Measurements from ENCODE around the gene SPSB3.
"Not testable (repeated sequence)": the region's sequence is repeated elsewhere in the genome, so short reads cannot be mapped to it uniquely, and the experiment has no call there.

SPSB3 gene

GRCh38 chr16:1745181-1745899, 37.0 kb downstream of the SPSB3 start:
- Histone ChIP-seq H3K27ac (ENCODE audit: low read length) (no peak overlapping the region), H3K36me3 (ENCODE audit: control insufficient read depth in 2 of 2, insufficient read depth in 2 of 2, low read length in 2 of 2) (peaks cover 38 to 58% of the 10 kb centered on the region in 2 donors), H3K9me3 (ENCODE audit: control insufficient read depth in 2 of 2, low read length in 2 of 2) (no peaks in the 10 kb centered on the region), H3K9ac (ENCODE audit: low read length in 2 of 2) (no peak overlapping the region), H3K4me3 (ENCODE audit: low read length in 2 of 2) (no peak overlapping the region), H3K4me1 (ENCODE audit: control insufficient read depth, insufficient read depth, low read length) (no peaks in the 10 kb centered on the region), H3K27me3 (ENCODE audit: control insufficient read depth in 1 of 2, insufficient read depth in 2 of 2, low read length in 2 of 2) (no peaks in the 10 kb centered on the region)

DNA sequence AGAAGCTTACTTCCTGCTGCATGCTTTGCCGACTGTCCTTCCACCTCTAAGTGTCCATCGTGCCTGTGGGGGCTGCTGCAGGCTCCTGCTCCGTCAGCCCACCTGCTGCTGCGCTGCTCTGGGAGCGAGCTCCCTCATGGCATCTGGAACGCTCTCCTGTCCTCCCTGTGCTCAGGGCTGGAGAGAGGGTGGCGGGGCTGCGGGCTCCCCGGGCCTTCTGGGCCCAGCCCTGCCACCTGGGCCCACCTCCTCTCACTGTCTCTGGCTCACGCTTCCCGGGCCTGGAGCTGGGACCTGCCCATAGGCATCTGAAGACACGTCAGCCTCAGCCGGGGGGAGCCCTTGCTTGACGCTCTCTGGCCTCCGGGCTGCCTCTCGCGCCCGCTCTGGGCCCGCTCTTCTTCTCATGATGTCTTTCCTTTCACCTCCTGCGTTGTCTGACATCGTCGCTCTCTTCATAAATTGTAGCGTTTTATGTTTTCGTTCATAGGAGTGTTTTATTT, 38.0 kb downstream of the SPSB3 start:
- H3K27ac ChIP-seq (ENCODE audit: low read length), result no peak overlapping the region
- H3K27me3 ChIP-seq (ENCODE audit: control insufficient read depth in 1 of 2, insufficient read depth in 2 of 2, low read length in 2 of 2), result no peaks in the 10 kb centered on the region
- peaks cover 34 to 56% of the 10 kb centered on the region in 2 donors for H3K36me3 ChIP-seq (ENCODE audit: control insufficient read depth in 2 of 2, insufficient read depth in 2 of 2, low read length in 2 of 2)

DNA sequence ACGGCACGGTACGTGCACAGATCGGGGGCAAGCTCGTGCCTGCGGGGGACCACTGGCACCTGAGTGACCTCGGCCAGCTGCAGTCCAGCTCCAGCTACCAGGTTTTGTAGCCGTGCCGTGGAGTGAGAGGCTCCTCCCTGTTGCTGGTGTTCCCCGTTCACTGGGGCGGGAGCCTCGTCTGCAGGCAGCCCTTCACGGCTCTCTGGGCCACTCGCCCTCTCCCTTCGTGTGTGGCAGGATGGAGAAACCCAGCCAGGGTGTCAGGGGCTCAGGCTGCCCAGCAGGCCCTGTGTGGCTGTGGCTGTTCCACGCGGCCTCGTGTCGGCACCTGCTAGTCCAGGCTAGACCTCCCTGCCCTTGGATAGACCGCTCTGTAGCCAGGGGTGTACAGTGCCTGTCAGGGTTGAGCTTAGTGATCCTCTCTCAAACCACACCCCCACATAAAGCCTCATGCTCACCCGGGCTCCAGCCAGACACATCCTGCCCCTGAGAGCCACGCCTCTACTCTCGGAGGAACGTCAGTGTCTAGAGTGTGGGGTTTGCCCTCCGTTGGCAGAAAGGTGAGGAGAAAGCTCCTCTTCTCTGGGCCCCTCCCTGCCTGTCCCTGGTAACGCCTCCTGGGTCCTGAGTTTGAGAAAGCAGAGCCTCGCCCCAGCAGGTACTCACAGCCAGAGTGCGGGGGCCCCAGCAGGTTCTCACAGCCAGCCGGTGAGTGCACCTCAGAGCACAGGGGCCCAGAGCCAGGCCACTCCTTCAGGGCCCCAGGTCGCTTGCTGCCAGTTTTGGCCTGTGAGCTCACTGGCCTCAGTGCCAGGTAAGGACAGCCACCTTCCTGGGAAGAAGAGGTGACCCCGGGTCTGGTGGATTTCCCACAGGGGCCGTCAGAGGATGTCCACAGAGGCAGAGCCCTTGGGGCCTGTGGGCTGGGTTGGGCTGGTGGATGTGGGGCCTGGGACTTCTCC, 38.7 kb downstream of the SPSB3 start:
- Histone ChIP-seq H3K9me3 (ENCODE audit: control insufficient read depth in 2 of 2, low read length in 2 of 2) (no peaks in the 10 kb centered on the region), H3K36me3 (ENCODE audit: control insufficient read depth in 2 of 2, insufficient read depth in 2 of 2, low read length in 2 of 2) (peaks cover 27 to 48% of the 10 kb centered on the region in 2 donors), H3K4me3 (ENCODE audit: low read length in 2 of 2) (no peak overlapping the region), H3K4me1 (ENCODE audit: control insufficient read depth, insufficient read depth, low read length) (no peaks in the 10 kb centered on the region), H3K27me3 (ENCODE audit: control insufficient read depth in 1 of 2, insufficient read depth in 2 of 2, low read length in 2 of 2) (no peaks in the 10 kb centered on the region), H3K9ac (ENCODE audit: low read length in 2 of 2) (no peak overlapping the region), H3K27ac (ENCODE audit: low read length) (no peak overlapping the region)

More for the DNA sequence above, 38.0 kb downstream of the SPSB3 start:
- Histone ChIP-seq H3K4me1 (ENCODE audit: control insufficient read depth, insufficient read depth, low read length) (no peaks in the 10 kb centered on the region), H3K9me3 (ENCODE audit: control insufficient read depth in 2 of 2, low read length in 2 of 2) (no peaks in the 10 kb centered on the region), H3K9ac (ENCODE audit: low read length in 2 of 2) (no peak overlapping the region), H3K4me3 (ENCODE audit: low read length in 2 of 2) (no peak overlapping the region)

GRCh38 chr16:1741553-1742165, 40.7 kb downstream of the SPSB3 start:
- H3K9me3 ChIP-seq (ENCODE audit: control insufficient read depth in 2 of 2, low read length in 2 of 2), result no peaks in the 10 kb centered on the region
- peaks cover 14 to 32% of the 10 kb centered on the region in 2 donors for H3K36me3 ChIP-seq (ENCODE audit: control insufficient read depth in 2 of 2, insufficient read depth in 2 of 2, low read length in 2 of 2)
- no peaks in the 10 kb centered on the region for H3K27me3 ChIP-seq (ENCODE audit: control insufficient read depth in 1 of 2, insufficient read depth in 2 of 2, low read length in 2 of 2)
- H3K4me3 ChIP-seq (ENCODE audit: low read length in 2 of 2), result no peak overlapping the region
- no peaks in the 10 kb centered on the region for H3K4me1 ChIP-seq (ENCODE audit: control insufficient read depth, insufficient read depth, low read length)
- no peak overlapping the region for H3K27ac ChIP-seq (ENCODE audit: low read length)
- no peak overlapping the region for H3K9ac ChIP-seq (ENCODE audit: low read length in 2 of 2)

- H3K36me3 ChIP-seq (ENCODE audit: control insufficient read depth in 2 of 2, insufficient read depth in 2 of 2, low read length in 2 of 2), result peaks cover 14 to 32% of the 10 kb centered on the region in 2 donors
- H3K9ac ChIP-seq (ENCODE audit: low read length in 2 of 2), result no peak overlapping the region
- no peak overlapping the region for H3K27ac ChIP-seq (ENCODE audit: low read length)
- H3K27me3 ChIP-seq (ENCODE audit: control insufficient read depth in 1 of 2, insufficient read depth in 2 of 2, low read length in 2 of 2), result no peaks in the 10 kb centered on the region
- no peak overlapping the region for H3K4me3 ChIP-seq (ENCODE audit: low read length in 2 of 2)
- no peaks in the 10 kb centered on the region for H3K4me1 ChIP-seq (ENCODE audit: control insufficient read depth, insufficient read depth, low read length)
- H3K9me3 ChIP-seq (ENCODE audit: control insufficient read depth in 2 of 2, low read length in 2 of 2), result no peaks in the 10 kb centered on the region
These were observed 41.4 kb downstream of the SPSB3 start for GRCh38 chr16:1740781-1741490.

DNA sequence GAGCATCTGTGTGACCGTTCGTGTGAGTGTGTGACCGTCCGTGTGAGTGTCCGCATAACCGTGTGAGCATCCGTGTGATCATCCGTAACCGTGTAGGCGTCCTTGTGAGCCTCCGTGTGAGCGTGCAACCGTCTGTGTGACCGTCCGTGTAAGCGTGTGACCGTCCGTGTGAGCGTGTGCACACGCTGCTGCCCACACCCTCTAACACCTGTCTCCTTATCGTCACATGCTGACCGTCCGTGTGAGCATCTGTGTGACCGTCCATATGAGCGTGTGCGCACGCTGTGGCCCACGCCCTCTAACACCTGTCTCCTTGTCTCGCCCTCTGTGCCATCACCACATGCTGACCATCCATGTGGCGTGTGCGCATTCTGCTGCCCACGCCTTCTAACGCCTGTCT, 42.1 kb downstream of the SPSB3 start:
- no peak overlapping the region for H3K9ac ChIP-seq (ENCODE audit: low read length in 2 of 2)
- peaks cover 10 to 30% of the 10 kb centered on the region in 2 donors for H3K36me3 ChIP-seq (ENCODE audit: control insufficient read depth in 2 of 2, insufficient read depth in 2 of 2, low read length in 2 of 2)
- H3K4me1 ChIP-seq (ENCODE audit: control insufficient read depth, insufficient read depth, low read length), result no peaks in the 10 kb centered on the region

GRCh38 chr16:1734816-1735215, 47.6 kb downstream of the SPSB3 start:
- Histone ChIP-seq H3K9me3 (ENCODE audit: control insufficient read depth in 2 of 2, low read length in 2 of 2) (no peaks in the 10 kb centered on the region), H3K27me3 (ENCODE audit: control insufficient read depth in 1 of 2, insufficient read depth in 2 of 2, low read length in 2 of 2) (no peaks in the 10 kb centered on the region), H3K36me3 (ENCODE audit: control insufficient read depth in 2 of 2, insufficient read depth in 2 of 2, low read length in 2 of 2) (peaks cover 21 to 30% of the 10 kb centered on the region in 2 donors), H3K27ac (ENCODE audit: low read length) (no peak overlapping the region), H3K9ac (ENCODE audit: low read length in 2 of 2) (no peak overlapping the region), H3K4me1 (ENCODE audit: control insufficient read depth, insufficient read depth, low read length) (no peaks in the 10 kb centered on the region), H3K4me3 (ENCODE audit: low read length in 2 of 2) (no peak overlapping the region)

More for the DNA sequence above, 42.1 kb downstream of the SPSB3 start:
- H3K27ac ChIP-seq (ENCODE audit: low read length), result no peak overlapping the region
- no peak overlapping the region for H3K4me3 ChIP-seq (ENCODE audit: low read length in 2 of 2)
- no peaks in the 10 kb centered on the region for H3K27me3 ChIP-seq (ENCODE audit: control insufficient read depth in 1 of 2, insufficient read depth in 2 of 2, low read length in 2 of 2)
- no peaks in the 10 kb centered on the region for H3K9me3 ChIP-seq (ENCODE audit: control insufficient read depth in 2 of 2, low read length in 2 of 2)

DNA sequence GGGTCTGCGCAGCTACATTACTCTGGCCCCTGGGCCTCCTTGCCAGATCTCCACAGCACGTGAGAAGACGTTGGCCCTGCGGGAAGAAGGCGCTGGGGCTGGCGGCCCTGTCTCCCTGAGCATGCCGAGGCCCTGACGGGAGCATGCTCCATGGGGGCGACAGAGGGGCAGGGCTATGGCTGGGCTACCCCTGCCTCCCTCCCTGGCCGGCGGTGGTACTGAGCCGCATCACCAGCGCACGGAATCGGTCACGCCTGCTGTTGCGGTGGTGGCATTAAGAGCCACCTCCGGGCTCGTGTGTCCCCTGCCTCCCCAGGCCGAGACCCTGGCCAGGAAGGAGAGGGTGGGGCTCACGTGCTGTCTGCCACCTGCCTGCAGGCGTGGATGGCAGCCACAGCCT, 48.2 kb downstream of the SPSB3 start:
- Histone ChIP-seq H3K4me3 (ENCODE audit: low read length in 2 of 2) (no peak overlapping the region), H3K27me3 (ENCODE audit: control insufficient read depth in 1 of 2, insufficient read depth in 2 of 2, low read length in 2 of 2) (no peaks in the 10 kb centered on the region), H3K27ac (ENCODE audit: low read length) (no peak overlapping the region), H3K9ac (ENCODE audit: low read length in 2 of 2) (no peak overlapping the region), H3K36me3 (ENCODE audit: control insufficient read depth in 2 of 2, insufficient read depth in 2 of 2, low read length in 2 of 2) (peaks cover 21 to 31% of the 10 kb centered on the region in 2 donors), H3K9me3 (ENCODE audit: control insufficient read depth in 2 of 2, low read length in 2 of 2) (no peaks in the 10 kb centered on the region), H3K4me1 (ENCODE audit: control insufficient read depth, insufficient read depth, low read length) (no peaks in the 10 kb centered on the region)

- not testable (repeated sequence) for H3K4me3 ChIP-seq (ENCODE audit: low read length in 2 of 2); H3K9me3 ChIP-seq (ENCODE audit: control insufficient read depth in 2 of 2, low read length in 2 of 2); H3K27me3 ChIP-seq (ENCODE audit: control insufficient read depth in 1 of 2, insufficient read depth in 2 of 2, low read length in 2 of 2); H3K9ac ChIP-seq (ENCODE audit: low read length in 2 of 2); H3K27ac ChIP-seq (ENCODE audit: low read length); H3K4me1 ChIP-seq (ENCODE audit: control insufficient read depth, insufficient read depth, low read length)
- H3K36me3 ChIP-seq (ENCODE audit: control insufficient read depth in 2 of 2, insufficient read depth in 2 of 2, low read length in 2 of 2), result peaks cover 29 to 41% of the 10 kb centered on the region in 2 donors
These were observed 49.8 kb downstream of the SPSB3 start for GRCh38 chr16:1732551-1732987.

GRCh38 chr16:1732071-1732470, 50.3 kb downstream of the SPSB3 start:
- H3K9me3 ChIP-seq (ENCODE audit: control insufficient read depth in 2 of 2, low read length in 2 of 2), result no peaks in the 10 kb centered on the region
- peaks cover 3% of the 10 kb centered on the region for H3K4me1 ChIP-seq (ENCODE audit: control insufficient read depth, insufficient read depth, low read length)
- no peak overlapping the region for H3K9ac ChIP-seq (ENCODE audit: low read length in 2 of 2)
- H3K27me3 ChIP-seq (ENCODE audit: control insufficient read depth in 1 of 2, insufficient read depth in 2 of 2, low read length in 2 of 2), result no peaks in the 10 kb centered on the region
- no peak overlapping the region for H3K4me3 ChIP-seq (ENCODE audit: low read length in 2 of 2)
- H3K36me3 ChIP-seq (ENCODE audit: control insufficient read depth in 2 of 2, insufficient read depth in 2 of 2, low read length in 2 of 2), result peaks cover 32 to 45% of the 10 kb centered on the region in 2 donors
- H3K27ac ChIP-seq (ENCODE audit: low read length), result no peak overlapping the region

Data from stomach smooth muscle (tissue), 2 donors.